Activated gamma-delta T cell treated with anti-CD3 and anti-CD28 coated beads, Interleukin-2, amount 50 U/mL, for 16 hours (primary cell): ENCODE data around the gene ADGRE3.
A peak's percentile ranks its signal among the peaks of the same experiment; 100 is the strongest.
"Not testable (repeated sequence)": the region's sequence is repeated elsewhere in the genome, so short reads cannot be mapped to it uniquely, and the experiment has no call there.

ENCODE experiments used
- DNase-seq: peaks from one replicate; pipeline ENCODE4 v3.0.0-alpha.2; 2020; ENCODE audit warnings: low read depth

ADGRE3 gene

DNA sequence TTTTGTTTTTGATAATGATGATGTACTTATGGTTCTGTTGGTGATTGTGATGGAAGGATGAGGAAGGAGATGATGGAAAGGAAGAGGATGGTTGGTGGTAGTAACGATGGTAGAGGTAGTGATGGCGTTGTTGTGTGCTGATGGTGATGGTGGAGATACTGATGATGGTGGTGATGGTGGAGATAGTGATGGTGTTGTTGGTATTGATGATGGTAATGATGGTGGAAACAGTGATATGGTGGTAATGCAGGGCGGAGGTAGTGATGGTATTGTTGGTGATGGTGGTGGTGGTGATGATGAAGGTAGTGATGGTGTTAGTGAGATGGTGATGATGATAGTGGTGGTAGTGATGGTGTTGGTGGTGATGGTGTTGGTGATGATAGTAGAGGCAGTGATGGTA lies 79.1 kb downstream of the ADGRE3 start:
- no peak for DNase-seq

DNA sequence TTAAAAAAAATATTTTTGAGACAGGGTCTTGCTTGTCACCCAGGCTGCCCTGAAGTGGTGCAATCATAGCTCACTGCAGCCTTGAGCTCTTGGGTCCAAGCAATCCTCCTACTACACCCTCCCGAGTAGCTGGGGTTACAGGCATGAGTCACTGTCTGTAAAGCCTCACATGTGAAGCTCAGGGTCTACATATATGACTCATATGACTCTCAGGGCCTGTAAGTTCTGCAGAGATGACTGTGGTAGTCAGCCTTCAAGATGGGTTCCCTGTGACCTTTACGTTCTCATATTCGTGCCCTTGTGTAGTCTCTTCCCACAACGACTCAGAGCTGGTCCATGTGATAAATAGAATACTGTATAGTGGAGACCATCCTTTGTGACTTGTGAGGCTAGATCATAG lies 85.2 kb downstream of the ADGRE3 start:
- DNase-seq, result not testable (repeated sequence)

DNA sequence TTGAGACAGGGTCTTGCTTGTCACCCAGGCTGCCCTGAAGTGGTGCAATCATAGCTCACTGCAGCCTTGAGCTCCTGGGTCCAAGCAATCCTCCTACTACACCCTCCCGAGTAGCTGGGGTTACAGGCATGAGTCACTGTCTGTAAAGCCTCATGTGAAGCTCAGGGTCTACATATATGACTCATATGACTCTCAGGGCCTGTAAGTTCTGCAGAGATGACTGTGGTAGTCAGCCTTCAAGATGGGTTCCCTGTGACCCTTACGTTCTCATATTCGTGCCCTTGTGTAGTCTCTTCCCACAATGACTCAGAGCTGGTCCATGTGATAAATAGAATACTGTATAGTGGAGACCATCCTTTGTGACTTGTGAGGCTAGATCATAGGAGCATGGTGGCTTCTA lies 89.5 kb downstream of the ADGRE3 start:
- not testable (repeated sequence) for DNase-seq

DNA sequence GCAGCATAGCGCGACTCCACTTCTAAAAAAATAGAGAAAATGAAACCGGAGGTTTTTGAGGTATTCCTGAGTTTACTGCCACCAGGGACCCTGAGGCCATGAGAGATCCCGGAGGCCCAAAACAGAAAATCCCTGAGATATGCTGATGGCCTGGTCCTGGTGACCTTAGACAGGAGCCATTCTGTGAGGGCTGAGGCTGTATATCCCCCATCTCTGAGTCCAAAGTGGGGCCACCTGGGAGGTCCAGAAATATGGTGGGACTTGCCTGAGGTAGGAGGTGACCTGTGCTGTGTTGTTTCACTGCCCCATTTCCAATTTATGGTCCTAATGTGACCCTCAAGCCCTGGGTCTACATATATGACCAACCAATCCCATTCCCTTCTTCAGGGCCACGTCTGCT lies 90.3 kb downstream of the ADGRE3 start:
- DNase-seq, result not testable (repeated sequence)

- no peak for DNase-seq
These were observed 91.7 kb downstream of the ADGRE3 start, which contains the start of gene CLEC17A for GRCh38 chr19:14582894-14583340. Gene CLEC17A (plus strand): TSS chr19:14583084. CDS start chr19:14583161, 77 bp downstream.

DNA sequence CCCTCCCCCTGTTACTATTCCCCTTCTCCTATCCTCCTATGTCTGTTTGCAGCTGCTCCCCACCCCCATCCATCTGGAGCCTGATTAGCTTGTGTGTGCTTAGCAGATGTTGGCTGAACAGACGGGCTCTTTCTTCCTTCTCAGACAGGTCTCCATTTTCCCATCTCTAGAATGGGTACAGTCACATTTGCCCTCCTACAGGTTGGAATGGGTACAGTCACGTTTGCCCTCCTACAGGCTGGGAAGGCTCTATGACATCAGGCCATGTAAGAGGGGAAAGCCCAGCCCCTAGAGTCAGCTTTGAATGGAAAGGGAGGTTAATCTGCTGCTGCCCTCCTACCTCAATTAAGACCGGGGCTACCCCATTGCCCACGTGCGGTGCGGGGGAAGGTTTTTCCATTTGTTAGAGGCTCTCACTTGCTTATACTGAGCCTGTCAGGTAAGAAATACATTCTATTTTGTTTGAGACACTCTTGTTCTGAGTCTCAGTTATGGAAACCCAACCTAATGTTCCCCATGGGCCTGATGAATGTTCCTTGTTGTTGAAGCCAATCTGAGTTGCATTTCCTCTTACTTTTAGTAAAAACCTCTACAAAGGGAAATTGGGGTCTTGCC lies 93.9 kb downstream of the ADGRE3 start:
- DNase-seq, result no peak

GRCh38 chr19:14577885-14578427 lies 96.7 kb downstream of the ADGRE3 start:
- no peak for DNase-seq

GRCh38 chr19:14577264-14577663 lies 97.4 kb downstream of the ADGRE3 start:
- DNase-seq, result no peak

GRCh38 chr19:14576363-14576762 lies 98.3 kb downstream of the ADGRE3 start:
- DNase-seq, result no peak

DNA sequence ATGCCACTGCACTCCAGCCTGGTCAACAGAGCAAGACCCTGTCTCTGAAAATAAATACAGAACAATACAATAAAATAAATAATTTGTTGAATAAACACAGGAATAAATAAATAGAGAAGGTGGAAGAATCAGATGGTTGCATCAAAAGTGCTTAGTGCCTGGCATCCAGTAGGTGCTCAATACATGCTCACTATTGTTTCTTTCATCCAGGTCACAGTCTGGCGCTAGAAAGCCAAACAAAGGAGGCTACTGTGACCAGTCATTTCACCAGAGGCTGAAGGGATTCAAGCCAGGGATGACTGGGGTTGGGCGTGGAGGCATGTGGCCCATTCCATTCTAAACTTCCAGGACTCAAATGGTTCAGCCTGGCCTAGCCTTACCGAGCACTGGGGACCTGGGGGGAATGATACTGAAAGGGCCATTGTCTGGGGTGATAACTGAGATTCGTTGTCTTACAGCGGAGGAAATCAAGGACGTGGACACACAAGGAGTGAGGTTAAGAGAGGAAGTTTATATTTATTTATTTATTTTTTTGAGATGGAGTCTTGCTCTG lies 99.1 kb downstream of the ADGRE3 start:
- DNase-seq, result no peak

- DNase-seq, result peak; percentile 82
These were observed 102.8 kb downstream of the ADGRE3 start, which contains the start of gene NDUFB7 for GRCh38 chr19:14571695-14572490. Gene NDUFB7 (minus strand): TSS chr19:14572066. CDS start chr19:14572000, 66 bp downstream.

- no peak for DNase-seq
These were observed 103.6 kb downstream of the ADGRE3 start for GRCh38 chr19:14570864-14571527.
